Stimulated activated CD8-positive, alpha-beta memory T cell treated with anti-CD3 and anti-CD28 coated beads, Interleukin-7, amount 100 ng/mL, for 4 hours (primary cell): ENCODE results near the gene PYGB.

Experiments
- DNase-seq, 2 donors: peaks; one replicate each; pipeline ENCODE4 v3.0.0-alpha.2; 2020; ENCODE audit warnings: low read depth in 2 of 2

Gene PYGB

GRCh38 chr20:25216199-25216945 is 31.5 kb upstream of the PYGB start:
- DNase-seq = no peak

GRCh38 chr20:25217161-25218108 is 30.4 kb upstream of the PYGB start:
- DNase-seq = no peak

- no peak for DNase-seq
Measured at GRCh38 chr20:25218109-25218486, 29.8 kb upstream of the PYGB start.

- no peak for DNase-seq
Measured at GRCh38 chr20:25218492-25218891, 29.4 kb upstream of the PYGB start.

- DNase-seq = no peak
Measured at GRCh38 chr20:25219365-25219764, 28.5 kb upstream of the PYGB start.

- no peak for DNase-seq
Measured at GRCh38 chr20:25220021-25220730, 27.7 kb upstream of the PYGB start.

- no peak for DNase-seq
Measured at GRCh38 chr20:25220810-25221591, 26.9 kb upstream of the PYGB start.

- DNase-seq = no peak
Measured at GRCh38 chr20:25221592-25222460, 26.1 kb upstream of the PYGB start.

- DNase-seq = no peak
Measured at GRCh38 chr20:25222461-25223178, 25.3 kb upstream of the PYGB start.

- peak; percentile 8 to 10 for DNase-seq
Measured at GRCh38 chr20:25223179-25223661, 24.7 kb upstream of the PYGB start.

GRCh38 chr20:25223765-25224720 is 23.8 kb upstream of the PYGB start:
- no peak for DNase-seq

GRCh38 chr20:25224941-25225340 is 22.9 kb upstream of the PYGB start:
- DNase-seq = no peak

- no peak for DNase-seq
Measured at GRCh38 chr20:25225642-25226432, 22.0 kb upstream of the PYGB start.

GRCh38 chr20:25226433-25227316 is 21.2 kb upstream of the PYGB start:
- DNase-seq = no peak

- DNase-seq = no peak
Measured at GRCh38 chr20:25227317-25227831, 20.5 kb upstream of the PYGB start.

GRCh38 chr20:25229486-25230165 is 18.3 kb upstream of the PYGB start:
- no peak for DNase-seq
